Gastrocnemius medialis (tissue), 4 donors: ENCODE results near the gene RSPRY1.

Experiments
- POLR2A ChIP-seq, 2 donors: fragments of 450-650 bp; IDR thresholded peaks; one replicate each; pipeline ENCODE4 v1.6.1; 2017; ENCODE audit warnings: antibody characterized with exemption in 2 of 2, mild to moderate bottlenecking in 2 of 2, moderate library complexity in 2 of 2
- TF ChIP-seq, protein P1 (sequence below), 5 experiments: fragments of 450-650 bp in 3 of 5; fragments of 200-600 bp in 2 of 5; sonication (generic) in 2 of 5; IDR thresholded peaks in 4 of 5; conservative IDR thresholded peaks in 1 of 5; 1 replicate in 4 of 5; 2 replicates in 1 of 5; pipeline ENCODE4 v1.5.1; 2016 to 2019; ENCODE audit warnings: antibody characterized with exemption in 5 of 5, mild to moderate bottlenecking in 3 of 5, moderate library complexity in 3 of 5

DNA sequence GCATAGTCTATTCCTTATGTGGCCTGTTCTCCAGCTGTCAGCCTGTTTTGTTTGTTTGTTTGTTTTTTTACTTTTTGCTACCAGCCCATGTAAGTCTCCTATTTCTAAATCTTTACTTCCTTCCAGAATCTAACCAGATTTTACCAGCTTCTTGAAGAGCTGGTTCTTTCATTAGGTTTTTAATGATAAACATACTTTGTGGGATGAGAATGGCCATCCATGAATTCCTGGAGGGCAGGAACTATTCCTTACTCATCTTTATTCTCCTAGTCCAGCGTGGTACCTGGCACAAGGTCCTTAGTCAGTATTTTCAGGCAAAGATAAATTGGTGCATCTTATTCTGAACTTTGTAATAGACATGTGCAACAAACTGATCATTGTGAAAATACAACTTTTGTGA lies 17.3 kb downstream of the RSPRY1 start:
- TF ChIP-seq, protein P1, sequence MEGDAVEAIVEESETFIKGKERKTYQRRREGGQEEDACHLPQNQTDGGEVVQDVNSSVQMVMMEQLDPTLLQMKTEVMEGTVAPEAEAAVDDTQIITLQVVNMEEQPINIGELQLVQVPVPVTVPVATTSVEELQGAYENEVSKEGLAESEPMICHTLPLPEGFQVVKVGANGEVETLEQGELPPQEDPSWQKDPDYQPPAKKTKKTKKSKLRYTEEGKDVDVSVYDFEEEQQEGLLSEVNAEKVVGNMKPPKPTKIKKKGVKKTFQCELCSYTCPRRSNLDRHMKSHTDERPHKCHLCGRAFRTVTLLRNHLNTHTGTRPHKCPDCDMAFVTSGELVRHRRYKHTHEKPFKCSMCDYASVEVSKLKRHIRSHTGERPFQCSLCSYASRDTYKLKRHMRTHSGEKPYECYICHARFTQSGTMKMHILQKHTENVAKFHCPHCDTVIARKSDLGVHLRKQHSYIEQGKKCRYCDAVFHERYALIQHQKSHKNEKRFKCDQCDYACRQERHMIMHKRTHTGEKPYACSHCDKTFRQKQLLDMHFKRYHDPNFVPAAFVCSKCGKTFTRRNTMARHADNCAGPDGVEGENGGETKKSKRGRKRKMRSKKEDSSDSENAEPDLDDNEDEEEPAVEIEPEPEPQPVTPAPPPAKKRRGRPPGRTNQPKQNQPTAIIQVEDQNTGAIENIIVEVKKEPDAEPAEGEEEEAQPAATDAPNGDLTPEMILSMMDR (IDR thresholded peaks at IDR 0.05 in 4 of 5, conservative IDR thresholded peaks at IDR 0.05 in 1 of 5) = no peak
- no peak for TF ChIP-seq POLR2A (IDR thresholded peaks at IDR 0.05)
